HG03342 (cell line): Measurements from ENCODE around the gene CRADD.
"Not testable (repeated sequence)": the region's sequence is repeated elsewhere in the genome, so short reads cannot be mapped to it uniquely, and the experiment has no call there.

Source experiments
- ATAC-seq: cut with Tn5 transposase; IDR thresholded peaks from one replicate; pipeline ENCODE4 v1.9.1; 2021; ENCODE audit warnings: mild to moderate bottlenecking, moderate library complexity; ENCODE audit not compliant: unreplicated experiment

The CRADD gene

DNA sequence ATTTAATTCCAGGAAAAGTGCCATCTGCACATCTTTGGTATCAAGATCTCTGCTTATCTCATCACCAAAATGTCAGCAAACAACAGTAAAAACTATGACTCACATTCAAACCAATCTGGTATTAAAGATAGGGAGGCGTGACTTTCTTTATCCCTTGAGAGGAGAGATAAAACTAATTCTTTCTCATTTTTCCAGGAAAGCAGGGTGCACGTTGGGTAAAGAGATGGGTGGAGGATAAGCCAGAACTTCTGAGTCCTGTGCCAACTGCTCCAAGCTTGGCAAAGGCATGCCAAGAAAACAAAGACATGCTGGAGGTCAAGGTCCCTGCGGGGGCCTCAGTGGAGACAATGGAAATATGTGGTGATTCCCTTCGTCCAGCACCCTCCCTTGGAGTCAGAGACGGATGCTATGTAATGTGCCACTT lies 245.4 kb downstream of the CRADD start:
- ATAC-seq = no peak

GRCh38 chr12:93924367-93924766 lies 247.2 kb downstream of the CRADD start:
- ATAC-seq = no peak

DNA sequence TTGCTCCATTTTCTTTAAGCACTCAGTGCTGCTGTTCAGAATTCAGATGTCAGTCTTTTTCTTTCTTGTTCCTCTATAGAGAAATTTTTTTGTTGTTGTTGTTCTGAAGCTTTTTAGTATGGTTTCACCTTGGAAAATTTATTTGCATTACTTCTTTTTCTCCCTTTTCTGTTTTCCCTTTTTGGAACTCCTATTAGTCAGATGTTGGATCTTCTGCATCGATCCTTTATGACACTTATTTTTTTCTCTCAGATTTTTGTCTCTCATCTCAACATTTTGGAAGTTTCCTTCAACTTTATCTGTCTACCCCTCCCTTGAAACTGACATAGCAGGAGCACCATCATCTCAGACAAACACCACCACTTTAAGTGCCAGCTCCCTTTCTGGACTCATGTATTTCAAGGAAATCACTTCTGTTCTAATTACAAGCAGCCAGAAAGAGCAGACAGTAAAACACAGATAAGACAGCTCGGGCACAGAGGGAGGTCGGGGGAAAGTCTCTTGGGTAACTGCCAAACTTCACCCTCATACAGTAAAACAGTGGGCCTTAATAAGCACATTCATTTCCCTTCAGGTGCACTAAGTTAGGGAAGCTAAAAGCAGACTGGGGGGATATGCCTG lies 248.5 kb downstream of the CRADD start:
- no peak for ATAC-seq

- no peak for ATAC-seq
Observed at GRCh38 chr12:93926237-93926636, 249.1 kb downstream of the CRADD start.

- not testable (repeated sequence) for ATAC-seq
Observed at GRCh38 chr12:93929081-93929480, 251.9 kb downstream of the CRADD start.

GRCh38 chr12:93937812-93938211 lies 260.6 kb downstream of the CRADD start:
- no peak for ATAC-seq

GRCh38 chr12:93938317-93938716 lies 261.1 kb downstream of the CRADD start:
- no peak for ATAC-seq

DNA sequence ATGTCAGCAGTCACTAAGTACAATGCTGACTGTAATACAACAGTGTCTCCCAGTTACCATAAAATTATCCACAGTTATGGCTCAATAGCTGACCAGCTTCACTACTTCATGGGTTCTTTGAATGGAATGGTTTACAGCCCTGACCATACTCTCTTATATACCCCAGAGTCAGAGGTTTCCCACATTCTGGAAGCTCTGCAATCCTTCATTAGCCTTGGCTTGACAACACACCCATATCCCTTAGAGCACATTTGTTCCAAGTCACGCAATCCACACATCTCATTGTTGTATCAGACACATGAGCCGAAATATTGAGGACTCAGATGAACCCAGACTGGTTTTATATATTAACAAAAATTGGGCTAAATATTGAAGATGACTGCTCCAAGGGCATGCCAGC lies 261.8 kb downstream of the CRADD start:
- ATAC-seq = no peak

DNA sequence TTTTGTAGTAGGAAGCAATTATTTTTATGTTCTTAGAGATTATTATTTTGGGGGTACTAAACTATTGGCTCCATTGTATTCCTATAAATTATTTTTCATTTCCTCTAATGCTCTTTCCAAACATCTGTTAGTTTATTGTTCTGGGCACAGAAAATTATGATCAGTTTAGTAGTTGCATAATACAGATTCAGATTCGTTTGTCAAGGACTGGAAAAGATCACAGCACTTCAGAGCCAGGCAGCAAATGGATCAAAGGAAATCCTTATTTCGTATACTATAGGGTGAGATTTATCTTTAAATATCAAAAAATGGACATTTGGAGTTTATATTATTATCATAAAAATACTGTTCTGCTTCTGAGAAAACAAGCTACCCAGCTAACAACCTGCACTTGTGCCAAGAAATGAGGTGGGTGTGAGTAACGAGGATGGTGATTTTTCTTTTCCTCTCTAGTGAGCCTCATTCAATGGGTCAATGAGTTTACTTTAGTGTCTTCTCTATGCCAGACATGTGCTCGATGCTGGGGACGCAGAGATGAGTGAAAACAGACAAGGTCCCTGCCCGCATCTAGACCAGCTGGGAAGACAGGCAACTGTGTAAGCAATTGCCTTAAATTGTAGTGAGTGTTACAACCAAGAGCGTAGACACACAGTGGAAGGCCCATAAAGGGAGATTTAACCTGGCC lies 262.6 kb downstream of the CRADD start:
- ATAC-seq = no peak

DNA sequence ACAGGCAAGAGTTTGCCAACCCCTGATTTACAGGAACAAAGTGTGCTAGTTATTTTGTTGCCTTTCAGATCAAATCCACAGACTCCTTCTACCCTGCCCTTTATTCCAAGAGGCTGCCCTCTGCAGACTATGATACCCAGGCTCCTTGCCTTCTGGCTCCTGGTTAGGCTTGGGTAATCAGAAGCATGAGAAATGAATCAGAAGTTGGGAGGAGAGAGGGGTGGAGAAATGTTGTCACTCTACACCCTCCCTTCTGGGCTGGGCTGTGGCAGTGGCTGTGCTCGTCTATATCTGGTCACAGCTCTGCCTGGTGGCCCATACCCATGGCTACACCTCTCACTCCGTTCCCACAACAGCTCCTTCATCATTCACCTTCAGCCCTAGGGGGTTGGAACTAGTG lies 266.6 kb downstream of the CRADD start:
- no peak for ATAC-seq

- no peak for ATAC-seq
Observed at GRCh38 chr12:93944201-93944600, 267.0 kb downstream of the CRADD start.
